ENCODE results near the gene WDR45B.

Gene WDR45B

GRCh38 chr17:82675476-82676245 lies 27.4 kb upstream of the WDR45B start:
- Histone ChIP-seq H3K4me3 (ENCODE audit: low read depth in 1 of 2, low read length in 1 of 2) (no peak overlapping the region), H3K36me3 (no peaks in the 10 kb centered on the region), H3K9me3 (no peaks in the 10 kb centered on the region), H3K27me3 (no peaks in the 10 kb centered on the region), H3K4me1 (ENCODE audit: control insufficient read depth in 1 of 2, insufficient read depth in 1 of 2, low read depth in 1 of 2, low read length in 1 of 2) (no peaks in the 10 kb centered on the region), H3K27ac (no peak overlapping the region)
- TF ChIP-seq CTCF (IDR thresholded peaks at IDR 0.05) = no peak

- no peaks in the 10 kb centered on the region for H3K27me3 ChIP-seq
- H3K4me1 ChIP-seq (ENCODE audit: control insufficient read depth in 1 of 2, insufficient read depth in 1 of 2, low read depth in 1 of 2, low read length in 1 of 2) = no peaks in the 10 kb centered on the region
- no peak for TF ChIP-seq CTCF (IDR thresholded peaks at IDR 0.05)
- H3K27ac ChIP-seq = no peak overlapping the region
- H3K36me3 ChIP-seq = no peaks in the 10 kb centered on the region
- H3K4me3 ChIP-seq (ENCODE audit: low read depth in 1 of 2, low read length in 1 of 2) = no peak overlapping the region
- no peaks in the 10 kb centered on the region for H3K9me3 ChIP-seq
Measured at GRCh38 chr17:82674656-82675475, 26.6 kb upstream of the WDR45B start.

GRCh38 chr17:82670661-82671450 lies 22.6 kb upstream of the WDR45B start:
- Histone ChIP-seq H3K4me1 (ENCODE audit: control insufficient read depth in 1 of 2, insufficient read depth in 1 of 2, low read depth in 1 of 2, low read length in 1 of 2) (peaks cover 3 to 4% of the 10 kb centered on the region in 2 experiments), H3K36me3 (no peaks in the 10 kb centered on the region), H3K27ac (no peak overlapping the region), H3K4me3 (ENCODE audit: low read depth in 1 of 2, low read length in 1 of 2) (no peak overlapping the region), H3K9me3 (no peaks in the 10 kb centered on the region), H3K27me3 (peaks cover 7% of the 10 kb centered on the region)
- no peak for TF ChIP-seq CTCF (IDR thresholded peaks at IDR 0.05)

- H3K4me3 ChIP-seq (ENCODE audit: low read depth in 1 of 2, low read length in 1 of 2) = no peak overlapping the region
Measured at GRCh38 chr17:82668631-82669099, 20.4 kb upstream of the WDR45B start.

More at GRCh38 chr17:82668631-82669099, 20.4 kb upstream of the WDR45B start:
- H3K9me3 ChIP-seq = no peaks in the 10 kb centered on the region
- peaks cover 7% of the 10 kb centered on the region for H3K27me3 ChIP-seq
- no peaks in the 10 kb centered on the region for H3K36me3 ChIP-seq
- H3K27ac ChIP-seq = no peak overlapping the region
- peaks cover 3 to 4% of the 10 kb centered on the region in 2 experiments for H3K4me1 ChIP-seq (ENCODE audit: control insufficient read depth in 1 of 2, insufficient read depth in 1 of 2, low read depth in 1 of 2, low read length in 1 of 2)
- no peak for TF ChIP-seq CTCF (IDR thresholded peaks at IDR 0.05)
